ENCODE data around the gene CD300A. TPM values are rescaled to one million over a fixed set of nuclear protein-coding genes. Genes with fewer than 3 reads are reported as not detected.

Gene CD300A
- total and polyA plus RNA-seq, 2 donors (not counting 1 experiment from before 2014, with no cell fraction given): 2.4 to 5.7 TPM

DNA sequence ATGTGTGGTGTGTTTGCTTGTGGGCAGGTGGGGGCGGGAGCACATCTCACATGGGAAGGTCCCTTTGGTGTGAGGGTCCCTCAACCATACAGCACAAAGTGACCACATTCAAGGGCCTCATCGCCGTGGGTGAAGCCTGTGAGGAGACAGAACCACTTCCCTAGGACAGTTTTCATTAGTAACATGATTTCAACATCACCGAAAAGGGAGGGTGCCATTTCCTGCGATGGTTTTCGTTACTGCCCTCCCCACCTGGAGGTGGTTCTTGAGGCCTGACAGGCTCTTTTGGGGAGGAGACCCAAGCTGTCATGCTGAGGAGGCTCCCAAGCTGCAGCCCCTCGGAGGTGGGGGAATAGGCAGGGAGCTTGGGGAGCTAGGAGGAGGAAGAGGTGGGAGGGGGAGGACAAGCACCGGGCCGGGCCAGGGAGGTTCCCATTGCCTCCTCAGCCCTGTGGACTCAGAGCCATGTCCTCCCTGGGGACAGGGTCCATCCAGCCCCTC, 55.3 kb downstream of the CD300A start:
- ChIA-PET CTCF (no interaction called here), POLR2A (no interaction called here)
- Histone ChIP-seq H3K9me3 (ENCODE audit: control extremely low read depth in 1 of 3, control insufficient read depth in 2 of 3, insufficient read depth in 1 of 3, low read length in 2 of 3) (peaks cover 0 to 5% (median 0%) of the 10 kb centered on the region in 3 donors), H4K20me1 (ENCODE audit: control insufficient read depth, insufficient read depth, low read length, poor library complexity, severe bottlenecking) (no peaks in the 10 kb centered on the region), H3K4me2 (replicated peaks; ENCODE audit: low read depth, low read length, poor library complexity, severe bottlenecking) (peak overlapping the region; percentile 13), H3K27ac (ENCODE audit: low read length in 2 of 2) (no peak overlapping the region), H3K27me3 (replicated peaks in 1 of 4; ENCODE audit: control extremely low read depth in 1 of 4, control insufficient read depth in 3 of 4, insufficient read depth in 4 of 4, low read length in 3 of 4) (peaks cover 0 to 3% (median under 1%) of the 10 kb centered on the region in 4 experiments), H3K79me2 (ENCODE audit: control insufficient read depth, insufficient read depth, low read length) (no peaks in the 10 kb centered on the region), H2AFZ (ENCODE audit: insufficient read depth, low read depth, low read length, poor library complexity, severe bottlenecking) (peak overlapping the region; percentile 4), H3K9ac (ENCODE audit: low read length) (no peak overlapping the region), H3K36me3 (replicated peaks in 1 of 2; ENCODE audit: control extremely low read depth in 1 of 2, control insufficient read depth in 1 of 2, extremely low read depth in 1 of 2, insufficient read depth in 2 of 2, low read length in 1 of 2) (no peaks in the 10 kb centered on the region), H3K4me3 (ENCODE audit: control extremely low read depth in 1 of 5, extremely low read depth in 1 of 5, insufficient read depth in 1 of 5, low read depth in 2 of 5, low read length in 4 of 5) (no peak overlapping the region), H3K4me1 (ENCODE audit: control insufficient read depth in 2 of 2, insufficient read depth in 2 of 2, low read length in 2 of 2) (peaks cover 22 to 25% of the 10 kb centered on the region in 2 donors)
- intact Hi-C loops (cut with micrococcal nuclease): no loop called here
- TF ChIP-seq, protein P1, sequence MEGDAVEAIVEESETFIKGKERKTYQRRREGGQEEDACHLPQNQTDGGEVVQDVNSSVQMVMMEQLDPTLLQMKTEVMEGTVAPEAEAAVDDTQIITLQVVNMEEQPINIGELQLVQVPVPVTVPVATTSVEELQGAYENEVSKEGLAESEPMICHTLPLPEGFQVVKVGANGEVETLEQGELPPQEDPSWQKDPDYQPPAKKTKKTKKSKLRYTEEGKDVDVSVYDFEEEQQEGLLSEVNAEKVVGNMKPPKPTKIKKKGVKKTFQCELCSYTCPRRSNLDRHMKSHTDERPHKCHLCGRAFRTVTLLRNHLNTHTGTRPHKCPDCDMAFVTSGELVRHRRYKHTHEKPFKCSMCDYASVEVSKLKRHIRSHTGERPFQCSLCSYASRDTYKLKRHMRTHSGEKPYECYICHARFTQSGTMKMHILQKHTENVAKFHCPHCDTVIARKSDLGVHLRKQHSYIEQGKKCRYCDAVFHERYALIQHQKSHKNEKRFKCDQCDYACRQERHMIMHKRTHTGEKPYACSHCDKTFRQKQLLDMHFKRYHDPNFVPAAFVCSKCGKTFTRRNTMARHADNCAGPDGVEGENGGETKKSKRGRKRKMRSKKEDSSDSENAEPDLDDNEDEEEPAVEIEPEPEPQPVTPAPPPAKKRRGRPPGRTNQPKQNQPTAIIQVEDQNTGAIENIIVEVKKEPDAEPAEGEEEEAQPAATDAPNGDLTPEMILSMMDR (IDR thresholded peaks at IDR 0.05): no peak
- no peak for TF ChIP-seq EZH2 (IDR thresholded peaks at IDR 0.05; ENCODE audit: borderline replicate concordance, insufficient read depth, low read depth, low read length, poor library complexity, severe bottlenecking)
- no peak for ATAC-seq (ENCODE audit: low read depth)
- Mint-ChIP-seq H3K27ac (no peak overlapping the region), H3K4me3 (no peak overlapping the region), H3K27me3 (peaks cover 18% of the 10 kb centered on the region), H3K4me1 (peaks cover 16% of the 10 kb centered on the region), H3K9me3 (ENCODE audit: insufficient read depth) (no peaks in the 10 kb centered on the region)
- 5% methylated on average over 4 of the region's 9 CpGs for WGBS (ENCODE audit: insufficient coverage)
- peak; percentile 40 for DNase-seq

DNA sequence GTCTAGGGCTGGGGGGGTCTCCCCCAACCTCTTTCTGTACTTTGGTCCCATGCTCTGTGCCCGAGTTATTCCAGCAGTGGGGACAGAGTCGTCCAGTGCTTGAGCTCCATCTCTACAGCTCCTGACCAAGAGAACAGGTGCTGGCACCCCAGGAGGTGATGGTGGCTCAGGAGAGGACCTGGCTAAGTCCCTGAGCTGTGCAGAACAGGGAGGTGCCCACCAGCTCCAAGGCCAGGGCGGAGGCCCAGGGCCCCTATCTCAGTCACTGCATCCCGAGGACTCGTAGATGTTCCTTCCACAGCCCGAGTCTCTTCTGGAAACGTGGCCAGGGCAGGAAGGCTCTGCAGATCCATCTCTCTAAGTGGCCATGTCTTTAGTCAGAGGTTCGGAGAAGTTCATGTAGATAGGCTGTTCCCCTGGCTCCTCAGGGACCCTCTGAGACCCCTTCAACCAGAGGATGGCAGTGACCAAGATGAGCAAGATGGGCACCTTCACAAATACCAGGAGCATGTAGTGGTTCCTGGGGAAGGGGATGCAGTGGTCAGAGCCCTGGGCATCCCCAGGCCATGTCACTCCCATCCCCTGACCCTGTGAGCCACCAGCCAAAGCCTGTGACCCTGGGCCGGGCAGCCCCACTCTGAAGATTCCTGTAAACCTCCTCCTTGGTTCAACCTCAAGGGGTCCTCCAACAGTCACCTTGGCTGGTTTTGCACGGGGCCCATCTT, 56.1 kb downstream of the CD300A start:
- ChIA-PET CTCF (interaction anchor here (0.7 kb wide), 1 partner anchor 68 kb away, joined by 3 read pairs; no protein-coding TSS in a partner anchor), POLR2A (no interaction called here)
- Histone ChIP-seq H2AFZ (ENCODE audit: insufficient read depth, low read depth, low read length, poor library complexity, severe bottlenecking) (no peak overlapping the region), H3K79me2 (ENCODE audit: control insufficient read depth, insufficient read depth, low read length) (no peaks in the 10 kb centered on the region), H3K36me3 (replicated peaks in 1 of 2; ENCODE audit: control extremely low read depth in 1 of 2, control insufficient read depth in 1 of 2, extremely low read depth in 1 of 2, insufficient read depth in 2 of 2, low read length in 1 of 2) (no peaks in the 10 kb centered on the region), H3K4me3 (ENCODE audit: control extremely low read depth in 1 of 5, extremely low read depth in 1 of 5, insufficient read depth in 1 of 5, low read depth in 2 of 5, low read length in 4 of 5) (no peak overlapping the region), H3K27ac (ENCODE audit: low read length in 2 of 2) (no peak overlapping the region), H3K27me3 (replicated peaks in 1 of 4; ENCODE audit: control extremely low read depth in 1 of 4, control insufficient read depth in 3 of 4, insufficient read depth in 4 of 4, low read length in 3 of 4) (peaks cover 0 to 3% (median 0%) of the 10 kb centered on the region in 4 experiments), H3K9ac (ENCODE audit: low read length) (no peak overlapping the region), H3K4me1 (ENCODE audit: control insufficient read depth in 2 of 2, insufficient read depth in 2 of 2, low read length in 2 of 2) (peaks cover 22 to 25% of the 10 kb centered on the region in 2 donors), H4K20me1 (ENCODE audit: control insufficient read depth, insufficient read depth, low read length, poor library complexity, severe bottlenecking) (no peaks in the 10 kb centered on the region), H3K9me3 (ENCODE audit: control extremely low read depth in 1 of 3, control insufficient read depth in 2 of 3, insufficient read depth in 1 of 3, low read length in 2 of 3) (peaks cover 0 to 5% (median 0%) of the 10 kb centered on the region in 3 donors), H3K4me2 (replicated peaks; ENCODE audit: low read depth, low read length, poor library complexity, severe bottlenecking) (no peak overlapping the region)
- no peak overlapping the region for H3K4me3 Mint-ChIP-seq
- intact Hi-C loops (cut with micrococcal nuclease): no loop called here
- peaks cover 18% of the 10 kb centered on the region for H3K27me3 Mint-ChIP-seq
- ATAC-seq (ENCODE audit: low read depth) (no peak), DNase-seq (no peak)
- peaks cover 16% of the 10 kb centered on the region for H3K4me1 Mint-ChIP-seq
- TF ChIP-seq, protein P1 (IDR thresholded peaks at IDR 0.05): no peak
- no peak for TF ChIP-seq EZH2 (IDR thresholded peaks at IDR 0.05; ENCODE audit: borderline replicate concordance, insufficient read depth, low read depth, low read length, poor library complexity, severe bottlenecking)
- H3K9me3 Mint-ChIP-seq (ENCODE audit: insufficient read depth): no peaks in the 10 kb centered on the region
- H3K27ac Mint-ChIP-seq: no peak overlapping the region
- WGBS (ENCODE audit: insufficient coverage): 88% methylated on average over 10 of the region's 10 CpGs

Measured in B cell (primary cell).